Measurements from ENCODE around the gene NDUFA13. TPM values are rescaled to one million over a fixed set of nuclear protein-coding genes. Genes with fewer than 3 reads are reported as not detected.

NDUFA13 gene
- total RNA-seq, 1 donor from 2014 or later: 191 TPM

DNA sequence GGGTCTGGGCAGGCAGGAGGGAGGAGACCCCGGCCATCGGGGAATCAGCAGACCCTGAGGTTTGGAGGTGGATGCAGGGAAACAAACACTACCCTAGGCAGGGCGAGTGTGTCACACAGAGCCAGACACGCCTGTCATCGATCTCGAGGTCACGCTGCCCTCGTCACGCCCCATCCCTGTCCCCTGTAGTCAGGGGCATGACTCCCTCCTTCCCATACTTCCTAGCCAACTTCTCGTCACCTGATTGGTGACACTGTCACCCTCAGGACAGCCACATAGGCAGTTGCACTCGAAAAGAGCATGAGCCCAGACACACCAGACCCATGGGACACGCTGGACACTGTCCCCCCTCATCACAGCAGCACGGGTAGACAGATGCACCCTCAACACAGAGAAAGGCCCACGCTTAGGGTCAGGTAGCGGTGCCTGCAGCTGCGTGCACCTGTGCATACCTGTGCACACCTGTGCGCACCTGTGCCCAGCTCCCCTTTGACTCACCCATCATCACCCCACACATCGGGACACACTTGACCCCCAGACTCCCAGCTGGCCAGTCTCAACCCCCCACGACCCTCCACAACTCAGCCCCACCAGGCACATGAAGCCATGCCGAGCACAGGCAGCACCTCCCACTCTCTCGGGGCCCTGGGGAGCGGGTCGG lies 33.9 kb downstream of the NDUFA13 start:
- DNase-seq: no peak

DNA sequence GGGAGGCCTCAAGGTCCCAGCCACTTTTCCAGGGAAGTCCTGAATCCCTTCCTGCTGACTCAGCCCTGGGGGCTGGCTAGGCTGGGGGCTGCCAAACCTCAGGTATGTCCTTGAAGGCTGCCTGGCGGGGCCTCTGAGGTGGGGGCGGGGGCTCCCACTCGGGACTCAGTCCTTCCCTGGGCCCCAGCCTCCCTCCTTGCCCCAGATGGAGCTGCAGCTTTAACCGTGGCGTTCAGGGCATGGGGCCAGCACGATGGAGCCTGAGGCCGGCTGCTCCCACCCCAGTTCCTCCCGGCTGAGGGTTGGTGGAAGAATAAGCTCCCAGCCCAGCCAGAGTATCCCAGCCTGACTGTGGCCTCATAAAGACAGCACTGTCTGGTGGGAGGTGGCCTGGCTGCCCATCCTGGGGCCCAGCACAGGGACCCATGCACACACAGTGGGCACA lies 34.5 kb downstream of the NDUFA13 start:
- no peak for DNase-seq

DNA sequence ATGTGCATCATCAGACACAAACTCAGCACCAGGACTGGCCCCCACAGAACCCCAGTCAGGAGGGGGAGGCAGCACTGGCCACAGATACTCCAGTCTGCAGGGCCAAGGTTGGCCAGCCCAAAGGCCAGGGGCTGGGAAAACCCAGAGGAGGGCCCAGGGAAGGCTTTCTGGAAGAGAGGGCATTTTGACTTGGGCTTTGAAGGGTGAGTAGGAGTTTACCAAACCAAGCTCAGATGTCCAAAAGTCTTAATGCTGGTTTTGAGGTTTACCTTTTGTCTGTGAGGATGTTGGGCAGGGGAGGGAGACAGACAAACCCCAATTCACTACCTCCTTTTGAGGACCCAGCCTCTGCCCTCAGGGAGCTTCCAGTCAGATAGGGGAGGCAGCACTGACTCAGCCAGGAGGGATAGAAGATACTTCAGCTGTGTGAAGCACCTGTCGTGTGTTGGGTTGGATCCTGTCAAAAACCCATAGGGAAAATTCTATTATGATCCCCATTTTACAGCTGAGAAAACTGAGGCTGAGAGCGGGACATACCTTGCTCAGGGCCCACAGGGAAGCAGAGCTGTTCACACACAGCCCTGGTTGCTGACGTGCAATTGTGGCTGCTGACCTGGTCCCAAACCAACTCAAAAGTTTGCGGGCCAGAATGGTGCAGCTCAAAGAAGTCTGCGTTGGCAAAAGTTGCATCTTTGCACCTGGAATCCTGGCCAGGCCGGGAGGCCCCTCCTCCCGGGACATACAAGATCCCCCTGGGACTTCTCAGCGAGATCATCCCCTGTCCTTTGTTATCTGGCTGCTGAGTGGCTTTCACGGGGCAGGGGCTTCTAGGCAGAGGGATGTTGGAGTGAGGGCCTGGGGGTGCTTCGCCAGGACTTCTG lies 35.2 kb downstream of the NDUFA13 start:
- DNase-seq: no peak

DNA sequence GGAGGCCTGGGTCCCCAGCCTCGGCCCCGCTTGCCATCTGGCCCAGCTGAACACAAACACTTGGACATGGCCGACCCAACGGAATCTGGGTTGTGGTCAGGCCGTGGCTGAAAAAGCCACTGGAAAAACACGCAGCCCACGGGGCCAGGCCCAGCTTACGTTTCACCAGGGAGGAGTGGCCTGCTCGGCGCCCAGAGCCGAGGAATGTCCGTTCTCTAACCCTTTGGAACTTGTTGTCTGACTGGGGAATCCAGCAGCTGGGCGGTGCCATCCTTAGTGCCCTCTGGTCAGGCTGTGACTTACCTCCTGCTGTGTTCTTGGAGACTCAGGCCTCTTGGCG lies 35.8 kb downstream of the NDUFA13 start:
- DNase-seq: no peak

DNA sequence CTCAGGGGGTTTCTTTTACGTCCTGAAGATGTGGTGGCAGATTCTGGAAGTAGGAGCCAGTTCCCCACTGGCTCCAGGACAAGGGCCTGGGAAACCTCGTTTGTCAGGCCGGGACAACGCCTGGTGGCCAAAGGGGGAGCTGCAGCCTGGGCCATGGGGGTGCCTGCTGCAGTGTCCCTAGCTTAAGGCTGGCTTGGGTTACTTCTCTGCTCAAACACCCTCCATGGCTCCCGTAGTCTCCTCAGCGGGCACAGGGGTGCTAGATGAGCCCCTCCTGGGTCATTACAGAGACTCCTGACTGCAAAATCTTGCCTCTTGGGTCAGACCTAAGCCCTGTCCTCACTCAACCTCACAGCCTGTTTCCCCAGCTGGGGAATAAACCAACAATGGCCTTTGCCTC lies 36.8 kb downstream of the NDUFA13 start:
- peak; percentile 52 for DNase-seq

DNA sequence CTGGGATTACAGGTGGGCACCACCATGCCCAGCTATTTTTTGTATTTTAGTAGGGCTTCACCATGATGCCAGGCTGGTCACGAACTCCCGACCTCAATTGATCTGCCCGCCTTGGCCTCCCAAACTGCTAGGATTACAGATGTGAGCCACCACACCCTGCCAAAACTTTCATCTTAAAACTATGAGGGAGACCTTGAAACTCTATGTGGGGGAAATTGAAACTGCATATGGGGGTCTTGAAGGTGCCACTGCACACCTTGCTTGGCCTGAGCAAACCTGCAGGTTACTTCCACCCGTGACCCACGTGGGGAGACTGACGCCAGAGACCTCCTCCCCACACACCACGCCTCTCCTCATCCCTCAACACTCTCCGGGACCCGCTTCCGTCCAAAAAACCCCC lies 37.6 kb downstream of the NDUFA13 start:
- no peak for DNase-seq

DNA sequence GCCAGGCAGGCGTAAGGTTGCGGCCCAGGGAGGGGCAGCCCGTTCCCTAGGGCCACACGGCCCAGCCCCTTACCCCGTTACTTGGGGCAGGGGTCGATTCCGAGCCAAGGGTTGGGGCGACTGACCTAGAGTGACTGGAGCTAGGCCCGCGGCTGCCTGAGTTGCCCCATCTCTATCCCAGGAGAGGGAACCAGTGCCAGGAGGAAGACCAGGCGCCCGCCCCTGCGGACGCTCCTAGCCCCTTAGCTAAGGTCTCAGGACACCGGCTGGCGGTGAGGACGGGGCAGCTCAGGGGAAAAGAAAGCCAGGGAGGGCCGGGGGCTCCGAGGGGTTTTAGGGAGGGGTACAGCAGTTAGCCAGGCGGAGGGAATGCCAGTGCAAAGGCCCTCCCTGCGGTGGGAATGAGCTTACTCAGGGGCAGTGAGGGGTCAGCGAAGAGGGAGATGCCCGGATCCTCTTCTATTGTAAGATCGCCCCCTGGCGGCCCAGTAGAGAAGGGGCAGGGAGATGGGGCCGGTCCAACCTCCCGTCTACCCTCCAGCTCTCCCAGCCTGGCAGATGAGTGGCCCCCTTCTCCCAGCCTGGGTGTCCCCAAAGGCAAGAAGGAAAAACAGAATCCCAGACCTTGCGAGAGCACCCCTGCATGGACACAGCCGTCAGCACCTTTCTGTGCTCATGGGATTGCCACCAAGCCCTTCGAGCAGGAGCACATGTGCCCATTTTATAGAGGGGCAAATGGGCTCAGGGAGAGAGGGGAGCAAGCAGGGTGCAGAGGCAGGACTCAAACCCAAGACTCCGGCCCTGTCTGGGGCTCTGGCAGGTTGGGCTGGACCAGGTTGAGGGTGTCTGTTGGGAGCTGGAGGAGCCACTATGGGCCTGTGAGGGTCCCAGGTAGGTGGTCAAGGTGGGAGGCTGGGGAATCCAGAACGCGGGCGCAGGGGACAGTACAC lies 38.3 kb downstream of the NDUFA13 start:
- peak; percentile 57 for DNase-seq

DNA sequence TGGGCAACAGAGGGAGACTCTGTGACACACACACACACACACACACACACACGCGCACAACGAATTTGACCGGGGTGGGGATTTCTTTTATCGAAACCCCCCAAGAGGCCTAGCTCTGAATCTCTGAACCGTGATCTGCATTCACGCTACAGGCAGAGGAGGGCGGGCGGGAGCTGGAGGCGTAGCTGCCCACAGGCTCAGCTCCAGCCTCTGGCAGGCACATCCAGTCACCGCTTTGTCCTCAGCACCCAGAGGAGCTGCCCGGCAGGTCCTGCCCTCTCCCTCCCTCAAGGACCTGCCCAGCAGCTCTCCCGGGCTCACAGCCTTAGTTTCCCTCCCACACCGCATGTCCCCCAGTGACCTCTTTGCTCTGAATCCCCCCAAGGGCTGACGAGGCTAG lies 42.0 kb downstream of the NDUFA13 start:
- no peak for DNase-seq

DNA sequence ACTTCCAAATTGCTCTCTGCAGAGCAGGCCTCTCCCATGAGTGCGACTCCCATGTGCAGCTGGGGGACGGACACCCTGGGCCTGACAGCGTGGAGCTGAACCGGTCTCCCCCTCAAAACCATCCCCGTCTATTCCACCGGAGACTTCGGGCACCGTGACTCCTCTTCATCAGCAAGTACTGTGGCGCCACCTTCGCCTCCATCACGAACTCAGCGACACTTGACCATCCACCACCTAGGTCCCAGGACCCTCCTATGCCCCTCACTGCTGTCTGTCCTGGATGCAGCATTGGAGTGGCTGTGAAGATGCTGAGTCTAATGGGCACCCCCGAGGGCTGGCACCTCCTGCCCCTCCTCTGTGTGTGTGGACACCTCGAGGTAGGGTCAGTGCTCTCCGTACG lies 42.6 kb downstream of the NDUFA13 start:
- DNase-seq: no peak

DNA sequence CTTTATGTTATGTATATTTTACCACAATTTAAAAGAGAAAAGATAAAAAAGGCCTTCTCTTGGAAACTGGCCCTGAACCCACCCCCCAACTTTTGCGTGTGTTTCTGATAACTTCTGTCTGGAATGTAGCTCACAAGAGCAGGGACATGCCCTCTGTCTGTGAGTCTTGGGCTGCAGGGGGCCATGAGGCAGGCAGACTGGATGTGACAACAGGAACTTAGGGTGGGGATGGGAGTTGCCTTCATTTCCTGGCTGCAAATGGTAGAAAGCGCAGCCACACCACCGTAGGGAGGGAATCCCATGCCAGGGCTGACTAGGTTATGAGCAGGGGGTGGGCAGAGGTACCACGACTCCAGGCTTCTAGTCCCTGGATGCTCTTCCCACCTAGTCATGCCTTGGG lies 43.9 kb downstream of the NDUFA13 start:
- no peak for DNase-seq

DNA sequence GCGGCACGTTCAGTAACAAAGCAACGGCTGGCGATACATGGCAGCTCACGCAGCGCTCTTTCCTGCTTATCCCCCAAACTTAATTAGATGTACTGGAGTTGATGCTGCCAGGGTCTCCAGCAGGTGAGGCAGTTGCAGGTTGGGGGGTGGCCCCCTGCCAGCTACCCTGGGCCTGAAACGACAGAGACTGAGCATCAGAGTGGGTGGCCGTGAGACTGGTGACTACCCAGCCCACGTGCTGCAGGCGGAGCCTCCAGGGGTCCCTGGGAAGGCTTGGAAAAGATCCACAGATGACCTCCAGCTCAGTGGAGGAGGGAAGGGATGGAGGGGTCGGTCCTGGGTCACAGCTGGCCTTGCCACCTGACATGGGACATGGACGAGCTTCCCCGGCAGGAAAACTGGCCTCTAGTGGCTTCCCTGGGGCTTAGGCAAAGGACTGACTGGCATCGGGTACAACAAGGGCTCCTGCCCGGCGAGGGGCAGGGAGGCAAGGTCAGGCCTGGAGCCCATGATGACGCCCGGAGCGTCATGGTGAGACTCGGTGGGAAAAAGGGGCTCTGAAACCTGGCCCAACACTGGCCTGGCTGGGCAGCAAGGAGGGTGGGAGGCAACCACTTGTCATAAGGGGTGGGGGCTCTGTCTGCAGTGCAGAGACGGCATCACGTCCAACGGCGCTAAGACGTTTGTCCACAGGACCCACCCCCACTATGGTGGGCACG lies 46.1 kb downstream of the NDUFA13 start:
- DNase-seq: no peak

DNA sequence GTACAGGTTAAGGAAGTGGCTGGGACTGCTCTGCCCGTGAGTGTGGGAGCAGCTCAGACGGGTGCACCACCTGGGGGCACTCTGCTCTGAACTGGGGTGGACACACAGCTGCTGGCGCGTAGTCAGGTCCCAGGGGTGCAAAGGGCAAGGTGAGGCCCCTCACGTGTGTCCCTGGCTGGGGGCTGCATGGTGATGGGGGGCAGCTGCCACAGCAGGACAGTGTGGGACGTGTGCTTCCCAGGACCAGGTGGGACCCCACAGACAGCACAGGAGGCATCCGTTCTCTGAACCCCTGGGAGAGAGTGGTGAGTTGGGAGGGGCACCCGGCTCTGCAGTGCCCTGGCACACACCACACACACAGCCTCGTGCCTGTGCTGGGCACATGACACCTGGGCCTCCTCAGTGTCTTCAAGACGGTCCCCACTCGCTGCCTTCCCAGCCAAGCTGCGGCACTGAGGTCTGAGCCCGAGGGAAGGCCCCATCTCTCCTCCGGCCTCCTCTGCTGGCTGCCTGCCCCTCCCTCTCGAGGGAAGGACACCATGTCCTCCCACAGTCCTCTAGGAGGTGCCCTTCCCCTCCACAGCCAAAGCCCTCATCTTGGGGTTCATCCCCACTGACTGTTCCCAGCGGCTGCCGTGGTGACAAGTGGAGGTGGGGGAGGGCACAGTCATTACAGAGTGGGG lies 46.8 kb downstream of the NDUFA13 start:
- DNase-seq: no peak

DNA sequence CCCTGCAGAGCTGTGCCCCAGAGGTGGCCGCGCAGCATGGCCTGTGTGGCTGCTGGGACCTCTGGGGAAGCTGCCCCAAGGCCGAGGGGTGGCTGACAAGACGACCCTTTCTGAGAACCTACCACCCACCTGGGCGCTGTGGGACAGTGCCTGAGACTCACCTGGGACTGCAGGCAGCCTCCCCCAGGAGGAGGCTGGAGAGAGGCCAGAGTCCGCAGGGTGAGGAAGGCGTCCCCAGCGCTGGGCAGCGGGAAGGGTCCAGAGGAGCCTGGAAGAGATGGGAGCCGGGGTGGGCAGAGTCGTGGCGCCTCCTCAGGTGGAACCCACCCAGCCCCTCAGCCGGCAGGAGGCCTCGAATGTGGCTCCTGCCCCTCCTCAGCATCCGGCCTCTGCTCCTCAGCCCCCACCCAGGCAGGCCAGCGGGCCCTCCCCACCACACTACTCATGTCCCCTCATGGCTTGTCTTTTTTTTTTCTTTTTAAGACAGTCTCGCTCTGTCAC lies 47.4 kb downstream of the NDUFA13 start:
- no peak for DNase-seq

DNA sequence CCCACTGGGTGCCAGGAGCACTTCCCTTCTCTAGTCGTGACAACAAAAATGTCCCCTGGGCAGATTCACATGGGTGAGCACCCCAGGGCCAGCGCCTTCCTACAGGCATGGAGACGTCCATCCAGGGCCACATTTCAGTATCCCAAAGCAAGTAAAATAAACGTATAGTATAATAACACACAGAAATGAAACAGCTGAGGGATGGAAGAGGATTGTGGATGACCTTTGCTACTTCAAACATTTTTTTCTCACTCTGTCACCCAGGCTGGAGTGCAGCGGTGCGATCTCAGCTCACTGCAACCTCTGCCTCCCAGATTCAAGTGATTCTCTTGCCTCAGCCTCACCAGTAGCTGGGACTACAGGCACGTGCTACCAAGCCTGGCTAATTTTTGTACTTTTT lies 50.3 kb downstream of the NDUFA13 start:
- no peak for DNase-seq

DNA sequence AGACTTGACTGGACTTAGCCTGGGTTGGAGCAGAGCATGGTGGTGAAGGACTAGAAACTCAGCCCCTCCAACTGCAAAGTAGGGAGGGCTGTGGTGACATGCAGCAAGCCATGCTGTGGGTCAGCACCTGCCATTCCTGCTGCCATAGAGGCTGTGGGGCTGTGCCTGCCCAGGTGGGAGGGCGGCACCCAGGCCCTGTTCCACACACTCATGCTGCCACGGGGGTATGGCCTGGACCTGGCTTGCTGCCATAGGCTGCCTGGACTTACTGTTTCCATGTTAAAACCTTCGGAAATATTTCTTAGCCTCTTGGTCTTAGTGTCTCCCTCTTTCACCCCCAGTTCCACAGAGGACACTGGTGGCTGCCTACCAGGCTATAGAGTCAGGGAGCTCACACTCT lies 51.4 kb downstream of the NDUFA13 start:
- no peak for DNase-seq

DNA sequence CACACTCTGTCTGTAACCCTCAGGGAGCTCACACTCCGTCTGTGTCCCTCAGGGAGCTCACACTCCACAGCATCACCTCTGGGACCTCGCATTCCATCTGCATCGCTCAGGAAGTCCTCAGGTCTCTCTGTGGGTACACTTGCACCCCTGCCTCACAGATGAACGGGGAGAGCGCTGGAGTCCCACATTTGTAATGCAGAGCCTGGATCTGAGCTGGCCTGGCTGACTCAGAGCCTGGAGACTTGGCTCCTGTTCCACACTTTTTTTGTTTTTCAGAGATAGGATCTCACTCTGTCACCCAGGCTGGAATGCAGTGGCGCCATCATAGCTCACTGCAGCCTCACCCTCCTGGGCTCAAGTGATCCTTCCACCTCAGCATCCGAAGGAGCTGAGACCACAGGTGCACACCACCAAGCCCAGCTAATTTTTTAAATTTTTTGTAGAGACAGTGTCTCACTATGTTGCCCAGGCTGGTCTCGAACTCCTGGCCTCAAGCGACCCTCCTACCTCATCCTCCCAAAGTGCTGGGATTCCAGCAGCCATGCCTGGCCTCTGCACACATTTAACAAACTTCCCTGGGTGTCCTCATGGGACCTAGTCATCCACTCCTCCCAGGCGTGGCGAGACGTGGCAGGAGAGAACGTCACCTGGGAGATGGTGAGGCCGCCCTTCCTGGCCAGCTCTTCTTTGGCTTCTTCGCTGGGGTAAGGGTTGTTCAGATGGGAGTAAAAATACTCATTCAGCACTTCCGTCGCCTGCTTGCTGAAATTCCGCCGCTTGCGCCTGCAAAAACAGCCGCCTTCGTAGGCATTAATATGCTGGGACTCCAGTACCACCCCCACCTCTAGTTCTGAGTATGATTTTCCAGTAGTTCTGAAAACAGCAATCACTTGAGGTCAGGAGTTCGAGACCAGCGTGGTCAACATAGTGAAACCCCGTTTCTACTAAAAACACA lies 53.1 kb downstream of the NDUFA13 start:
- no peak for DNase-seq

DNA sequence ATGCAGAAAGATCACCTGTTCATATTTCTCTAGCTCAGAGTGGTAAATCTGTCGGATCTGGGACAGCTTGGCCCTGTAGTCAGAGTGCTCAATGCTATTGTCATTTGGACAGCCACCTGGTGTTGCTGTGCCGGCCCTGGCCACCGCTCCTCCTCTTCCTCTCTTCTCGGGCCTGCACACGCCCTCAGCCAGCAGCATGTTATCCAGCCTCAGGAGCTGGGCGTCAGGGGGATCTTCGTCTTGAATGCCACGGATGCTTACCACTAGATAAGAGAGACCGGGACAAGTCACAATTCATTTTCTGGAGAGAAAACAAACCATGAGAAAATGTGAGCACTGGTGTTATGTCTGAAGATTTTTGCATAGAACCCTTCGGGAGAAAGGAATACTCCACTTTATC lies 54.5 kb downstream of the NDUFA13 start:
- no peak for DNase-seq

DNA sequence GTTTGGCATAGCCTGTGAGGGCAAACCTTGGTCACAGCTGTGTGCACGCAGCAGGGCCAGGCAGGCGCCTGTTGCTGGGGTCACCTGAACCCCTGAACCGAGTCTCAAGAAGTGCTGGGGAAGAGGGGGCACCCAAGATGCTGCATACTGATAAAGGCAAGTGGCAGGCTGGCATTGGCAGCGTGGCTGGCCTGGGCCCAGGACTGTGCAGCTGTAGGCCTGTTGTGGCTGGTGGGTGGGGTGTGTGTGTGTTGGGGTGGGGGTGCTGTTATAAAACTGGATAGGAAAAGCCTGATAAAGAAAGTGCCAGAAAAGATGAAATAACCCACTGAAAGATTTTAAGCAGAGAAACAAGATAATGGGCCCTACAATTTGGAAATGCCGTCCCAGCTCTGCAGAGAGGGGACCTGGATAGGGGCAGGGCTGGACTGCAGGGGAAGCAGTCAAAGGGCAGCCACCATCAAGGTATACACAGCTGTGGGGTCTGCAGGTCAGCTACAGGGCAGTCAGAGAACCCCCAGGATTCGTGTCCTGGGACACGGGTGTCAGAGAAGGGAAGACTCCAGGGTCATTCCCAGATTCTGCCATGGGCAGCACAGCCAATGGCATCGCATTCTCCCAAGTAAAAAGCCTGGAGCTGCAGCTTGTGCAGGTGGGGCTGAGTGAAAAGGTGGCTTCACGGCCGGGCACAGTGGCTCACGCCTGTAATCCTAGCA lies 55.2 kb downstream of the NDUFA13 start:
- DNase-seq: no peak

DNA sequence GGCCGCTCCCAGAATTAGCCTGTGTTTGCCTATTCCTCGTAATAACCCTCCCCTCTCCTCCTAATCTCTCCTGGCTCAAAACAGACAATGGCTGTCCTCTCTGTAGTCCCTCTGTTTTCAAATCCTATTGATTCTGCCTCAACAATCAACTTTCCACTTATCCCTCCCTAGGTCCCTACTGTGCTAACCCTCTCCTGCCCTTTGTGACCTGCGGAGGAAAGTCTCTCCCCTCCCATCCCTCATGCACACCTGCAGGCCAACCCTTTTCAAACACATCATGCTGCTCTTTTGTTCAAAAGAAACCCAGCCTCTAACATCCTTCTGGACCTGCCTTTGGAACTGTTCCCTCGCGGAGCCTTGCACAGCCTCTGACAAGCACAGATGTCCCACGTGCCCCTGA lies 59.4 kb downstream of the NDUFA13 start:
- no peak for DNase-seq
